A673 (cell line): Measurements from ENCODE around the gene NPSR1.

ENCODE experiments used
- CTCF ChIP-seq: fragments of 300-800, 200-600 bp; sonication (generic); conservative IDR thresholded peaks from 2 replicates; pipeline ENCODE4 v1.5.1; 2017; ENCODE audit warnings: low read depth, mild to moderate bottlenecking, antibody characterized with exemption, low read length, moderate library complexity, mixed read lengths
- EZH2 ChIP-seq: fragments of 200-600 bp; sonication (generic); IDR thresholded peaks from 2 replicates; pipeline ENCODE4 v1.6.1; 2017; ENCODE audit warnings: borderline replicate concordance, low read depth, mild to moderate bottlenecking, mixed read lengths, antibody characterized with exemption, low read length; ENCODE audit not compliant: poor library complexity, severe bottlenecking

- TF ChIP-seq CTCF, result no peak
- no peak for TF ChIP-seq EZH2
These were observed 81.8 kb downstream of the NPSR1 start for GRCh38 chr7:34739651-34740300.
